ENCODE measurements around the gene ASB13. TPM values are rescaled to one million over a fixed set of nuclear protein-coding genes. Genes with fewer than 3 reads are reported as not detected.

The ASB13 gene
- polyA plus RNA-seq, 3 donors: 13.3 to 44.1 (median 37.8) TPM

DNA sequence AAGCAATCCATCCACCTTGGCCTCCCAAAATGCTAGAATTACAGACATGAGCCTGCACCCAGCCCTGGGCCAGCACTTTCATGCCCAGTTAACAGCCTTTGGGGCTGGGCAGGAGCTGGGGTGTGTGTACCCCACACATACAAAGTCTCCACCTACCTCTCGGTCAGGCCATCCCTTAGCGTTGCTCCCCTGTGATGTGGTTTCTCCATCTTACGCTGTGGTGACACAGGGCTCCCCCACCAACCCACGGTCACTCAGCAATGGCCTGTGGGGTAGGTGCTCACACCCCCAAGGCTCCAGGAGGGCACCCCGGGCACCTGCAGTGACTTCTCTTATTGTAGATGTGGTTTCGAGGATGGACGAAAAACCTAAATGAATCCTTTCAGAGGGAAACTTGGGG, 58.8 kb downstream of the ASB13 start:
- no peak for DNase-seq
- intact Hi-C loops (cut with micrococcal nuclease): no loop called here
- H3K27ac Mint-ChIP-seq: no peak overlapping the region
- peaks cover 6% of the 10 kb centered on the region for H3K4me1 Mint-ChIP-seq
- Histone ChIP-seq H3K79me2 (ENCODE audit: insufficient read depth, low read length) (no peaks in the 10 kb centered on the region), H4K20me1 (ENCODE audit: insufficient read depth, low read length) (no peaks in the 10 kb centered on the region), H3K9ac (ENCODE audit: insufficient read depth, low read length, poor library complexity, severe bottlenecking) (no peak overlapping the region), H3K4me1 (ENCODE audit: control insufficient read depth in 1 of 2, insufficient read depth in 2 of 2, low read length in 2 of 2) (no peaks in the 10 kb centered on the region), H3K9me3 (replicated peaks in 1 of 2; ENCODE audit: control insufficient read depth in 1 of 2, insufficient read depth in 1 of 2, low read length in 2 of 2) (peaks cover 0 to 7% of the 10 kb centered on the region in 2 donors), H3K36me3 (replicated peaks in 1 of 2; ENCODE audit: control insufficient read depth in 1 of 2, insufficient read depth in 2 of 2, low read length in 2 of 2) (no peaks in the 10 kb centered on the region), H2AFZ (ENCODE audit: insufficient read depth, low read depth, low read length, poor library complexity, severe bottlenecking) (no peak overlapping the region), H3K4me3 (replicated peaks in 1 of 3; ENCODE audit: low read depth in 2 of 3, low read length in 3 of 3) (no peak overlapping the region), H3K27ac (ENCODE audit: low read depth in 1 of 2, low read length in 2 of 2) (no peak overlapping the region), H3K27me3 (ENCODE audit: control insufficient read depth in 2 of 2, insufficient read depth in 2 of 2, low read length in 2 of 2) (no peaks in the 10 kb centered on the region), H3K4me2 (replicated peaks; ENCODE audit: extremely low read depth, low read length, poor library complexity, severe bottlenecking) (no peak overlapping the region)
- peaks cover 0 to 8% (median 5%) of the 10 kb centered on the region in 7 donors for H3K9me3 Mint-ChIP-seq
- H3K36me3 Mint-ChIP-seq: no peaks in the 10 kb centered on the region
- WGBS (ENCODE audit: insufficient coverage): 95% methylated on average over 3 of the region's 7 CpGs
- peaks cover 5 to 9% (median 7%) of the 10 kb centered on the region in 3 donors for H3K27me3 Mint-ChIP-seq (ENCODE audit: low read depth in 3 of 3)
- no peak overlapping the region for H3K4me3 Mint-ChIP-seq
- TF ChIP-seq, protein P1, sequence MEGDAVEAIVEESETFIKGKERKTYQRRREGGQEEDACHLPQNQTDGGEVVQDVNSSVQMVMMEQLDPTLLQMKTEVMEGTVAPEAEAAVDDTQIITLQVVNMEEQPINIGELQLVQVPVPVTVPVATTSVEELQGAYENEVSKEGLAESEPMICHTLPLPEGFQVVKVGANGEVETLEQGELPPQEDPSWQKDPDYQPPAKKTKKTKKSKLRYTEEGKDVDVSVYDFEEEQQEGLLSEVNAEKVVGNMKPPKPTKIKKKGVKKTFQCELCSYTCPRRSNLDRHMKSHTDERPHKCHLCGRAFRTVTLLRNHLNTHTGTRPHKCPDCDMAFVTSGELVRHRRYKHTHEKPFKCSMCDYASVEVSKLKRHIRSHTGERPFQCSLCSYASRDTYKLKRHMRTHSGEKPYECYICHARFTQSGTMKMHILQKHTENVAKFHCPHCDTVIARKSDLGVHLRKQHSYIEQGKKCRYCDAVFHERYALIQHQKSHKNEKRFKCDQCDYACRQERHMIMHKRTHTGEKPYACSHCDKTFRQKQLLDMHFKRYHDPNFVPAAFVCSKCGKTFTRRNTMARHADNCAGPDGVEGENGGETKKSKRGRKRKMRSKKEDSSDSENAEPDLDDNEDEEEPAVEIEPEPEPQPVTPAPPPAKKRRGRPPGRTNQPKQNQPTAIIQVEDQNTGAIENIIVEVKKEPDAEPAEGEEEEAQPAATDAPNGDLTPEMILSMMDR (IDR thresholded peaks at IDR 0.05): no peak

DNA sequence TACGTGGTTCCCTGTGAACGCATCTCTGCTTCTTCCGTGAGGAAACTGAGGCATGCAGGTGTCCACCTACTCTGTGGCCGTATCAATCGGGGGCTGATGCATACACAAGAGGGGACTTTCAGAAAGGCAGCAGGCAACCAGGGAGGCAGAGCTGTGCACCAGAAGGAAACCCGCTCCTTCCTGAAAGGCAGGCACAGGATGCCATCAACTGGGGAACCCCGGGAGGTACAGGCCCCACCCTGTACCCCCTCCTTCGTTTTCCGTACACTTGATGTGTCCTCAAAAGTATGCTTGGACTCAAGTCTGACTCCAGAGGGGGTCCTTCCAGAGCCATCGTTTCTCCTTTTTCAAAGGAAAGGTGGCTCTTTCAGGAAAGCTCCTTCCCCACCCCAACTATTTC, 59.5 kb downstream of the ASB13 start:
- DNase-seq: no peak
- no peaks in the 10 kb centered on the region for H3K4me1 ChIP-seq (ENCODE audit: control insufficient read depth in 1 of 2, insufficient read depth in 2 of 2, low read length in 2 of 2)
- H3K9me3 ChIP-seq (replicated peaks in 1 of 2; ENCODE audit: control insufficient read depth in 1 of 2, insufficient read depth in 1 of 2, low read length in 2 of 2): peaks cover 0 to 7% of the 10 kb centered on the region in 2 donors
- no peak overlapping the region for H3K4me3 ChIP-seq (replicated peaks in 1 of 3; ENCODE audit: low read depth in 2 of 3, low read length in 3 of 3)
- Mint-ChIP-seq H3K4me1 (peaks cover 6% of the 10 kb centered on the region), H3K27me3 (ENCODE audit: low read depth in 3 of 3) (peaks cover 5 to 7% (median 7%) of the 10 kb centered on the region in 3 donors), H3K27ac (no peak overlapping the region), H3K9me3 (peaks cover 0 to 8% (median 5%) of the 10 kb centered on the region in 7 donors), H3K36me3 (no peaks in the 10 kb centered on the region), H3K4me3 (peak overlapping the region in 1 of 2 donors; percentile 39)
- H3K27me3 ChIP-seq (ENCODE audit: control insufficient read depth in 2 of 2, insufficient read depth in 2 of 2, low read length in 2 of 2): no peaks in the 10 kb centered on the region
- intact Hi-C loops (cut with micrococcal nuclease): no loop called here
- no peaks in the 10 kb centered on the region for H4K20me1 ChIP-seq (ENCODE audit: insufficient read depth, low read length)
- no peak overlapping the region for H3K4me2 ChIP-seq (replicated peaks; ENCODE audit: extremely low read depth, low read length, poor library complexity, severe bottlenecking)
- no peaks in the 10 kb centered on the region for H3K79me2 ChIP-seq (ENCODE audit: insufficient read depth, low read length)
- H3K9ac ChIP-seq (ENCODE audit: insufficient read depth, low read length, poor library complexity, severe bottlenecking): no peak overlapping the region
- no peak overlapping the region for H2AFZ ChIP-seq (ENCODE audit: insufficient read depth, low read depth, low read length, poor library complexity, severe bottlenecking)
- TF ChIP-seq, protein P1 (IDR thresholded peaks at IDR 0.05): no peak
- H3K27ac ChIP-seq (ENCODE audit: low read depth in 1 of 2, low read length in 2 of 2): no peak overlapping the region
- H3K36me3 ChIP-seq (replicated peaks in 1 of 2; ENCODE audit: control insufficient read depth in 1 of 2, insufficient read depth in 2 of 2, low read length in 2 of 2): no peaks in the 10 kb centered on the region
- WGBS (ENCODE audit: insufficient coverage): 21% methylated on average over 9 of the region's 10 CpGs

All from CD14-positive monocyte (primary cell).